GM08714 (cell line): ENCODE results near the gene ZNF423.

Source experiments
- H3K4me3 ChIP-seq: fragments of 200-500 bp; sonication (Bioruptor generic); 2 replicates; pipeline ENCODE4 v1.5.1; 2014; ENCODE audit warnings: mild to moderate bottlenecking, low read length, inconsistent platforms
- ZNF274 ChIP-seq: IDR thresholded peaks from 2 replicates; pipeline ENCODE4 v1.6.1; 2012; ENCODE audit warnings: mild to moderate bottlenecking, low read depth, low read length

ZNF423 gene

GRCh38 chr16:49592546-49593423 is 263.1 kb downstream of the ZNF423 start:
- no peak for TF ChIP-seq ZNF274
- H3K4me3 ChIP-seq = no peak overlapping the region

DNA sequence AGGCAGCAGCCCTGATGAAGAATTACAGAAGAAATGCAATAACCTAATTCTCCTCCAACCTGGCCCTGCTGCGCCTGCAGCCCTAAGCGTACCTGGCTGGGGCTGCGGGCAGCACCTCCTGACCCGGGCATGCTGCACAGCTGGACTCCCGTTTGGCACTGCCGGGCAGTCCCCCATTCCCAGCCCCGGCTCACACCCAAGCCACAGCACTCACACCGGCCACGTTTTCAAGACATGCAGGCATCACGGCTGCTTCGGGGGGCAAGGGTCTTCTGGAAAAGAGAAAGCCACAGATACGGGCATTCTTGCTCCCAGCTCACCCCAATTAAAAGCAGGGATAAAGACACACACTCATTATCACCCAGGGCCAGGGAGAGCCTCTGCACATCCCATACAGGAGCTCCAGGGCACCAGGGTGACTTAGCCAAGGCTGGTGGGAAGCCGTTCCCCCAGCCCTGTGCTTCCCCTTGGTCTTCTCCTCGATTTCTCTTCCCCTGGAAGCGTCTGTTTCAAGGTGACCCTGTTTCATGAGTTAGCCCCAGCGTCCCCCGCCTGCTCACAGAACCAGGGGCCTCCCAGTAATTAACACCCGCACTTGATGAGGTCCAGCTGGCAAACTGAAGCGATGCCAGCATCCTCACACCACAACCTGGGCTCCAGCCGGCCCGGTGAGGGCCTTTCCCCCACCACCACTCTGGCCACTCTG is 265.6 kb downstream of the ZNF423 start:
- no peak for TF ChIP-seq ZNF274
- H3K4me3 ChIP-seq = no peak overlapping the region

- TF ChIP-seq ZNF274 = no peak
- no peak overlapping the region for H3K4me3 ChIP-seq
Measured at GRCh38 chr16:49589544-49590031, 266.3 kb downstream of the ZNF423 start.

- H3K4me3 ChIP-seq = no peak overlapping the region
- no peak for TF ChIP-seq ZNF274
Measured at GRCh38 chr16:49588729-49589384, 267.1 kb downstream of the ZNF423 start.

DNA sequence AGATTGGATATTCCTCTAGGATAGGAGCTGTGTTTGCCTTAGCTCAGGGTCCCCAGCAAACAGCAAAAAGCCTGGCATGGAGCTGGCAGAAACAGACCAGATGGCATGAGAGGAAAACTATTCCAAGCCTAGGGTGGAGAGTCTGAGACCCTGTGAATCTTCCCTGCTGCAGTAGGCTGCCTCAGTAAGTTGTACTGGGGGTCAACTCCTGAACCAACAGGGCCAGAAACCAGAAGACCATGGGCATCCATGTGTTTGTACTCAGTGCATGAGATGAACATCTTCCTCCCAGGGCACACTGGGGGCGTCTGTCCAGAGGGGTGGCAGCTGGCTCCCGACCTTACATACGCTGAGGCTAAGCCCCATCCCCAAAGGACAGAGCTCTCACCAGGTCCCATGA is 267.9 kb downstream of the ZNF423 start:
- TF ChIP-seq ZNF274 = no peak
- no peak overlapping the region for H3K4me3 ChIP-seq

GRCh38 chr16:49587511-49587910 is 268.4 kb downstream of the ZNF423 start:
- no peak overlapping the region for H3K4me3 ChIP-seq
- TF ChIP-seq ZNF274 = no peak

GRCh38 chr16:49586466-49587450 is 269.2 kb downstream of the ZNF423 start:
- H3K4me3 ChIP-seq = no peak overlapping the region
- no peak for TF ChIP-seq ZNF274

- H3K4me3 ChIP-seq = no peak overlapping the region
Measured at GRCh38 chr16:49585143-49585832, 270.6 kb downstream of the ZNF423 start.

DNA sequence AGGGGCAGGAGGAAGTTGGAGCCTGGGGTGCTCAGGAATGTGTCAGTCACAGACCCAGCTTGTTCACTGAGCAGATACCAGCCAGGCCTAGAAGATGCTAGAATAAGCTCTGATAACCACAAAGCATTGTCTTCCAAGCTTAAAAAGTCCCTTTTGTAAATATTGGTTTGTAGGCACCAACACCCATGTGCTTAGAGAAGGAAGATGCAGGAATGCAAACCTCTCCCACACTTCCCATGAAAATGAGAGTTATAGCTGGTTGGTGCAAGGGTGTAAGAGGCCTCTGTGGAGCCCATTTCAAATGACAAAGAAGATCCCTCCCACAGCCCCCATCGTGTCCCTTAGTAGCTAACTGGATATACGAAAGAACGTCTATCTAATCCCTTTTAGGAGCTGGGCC is 272.0 kb downstream of the ZNF423 start:
- no peak overlapping the region for H3K4me3 ChIP-seq
- TF ChIP-seq ZNF274 = no peak

More at GRCh38 chr16:49585143-49585832, 270.6 kb downstream of the ZNF423 start:
- no peak for TF ChIP-seq ZNF274

DNA sequence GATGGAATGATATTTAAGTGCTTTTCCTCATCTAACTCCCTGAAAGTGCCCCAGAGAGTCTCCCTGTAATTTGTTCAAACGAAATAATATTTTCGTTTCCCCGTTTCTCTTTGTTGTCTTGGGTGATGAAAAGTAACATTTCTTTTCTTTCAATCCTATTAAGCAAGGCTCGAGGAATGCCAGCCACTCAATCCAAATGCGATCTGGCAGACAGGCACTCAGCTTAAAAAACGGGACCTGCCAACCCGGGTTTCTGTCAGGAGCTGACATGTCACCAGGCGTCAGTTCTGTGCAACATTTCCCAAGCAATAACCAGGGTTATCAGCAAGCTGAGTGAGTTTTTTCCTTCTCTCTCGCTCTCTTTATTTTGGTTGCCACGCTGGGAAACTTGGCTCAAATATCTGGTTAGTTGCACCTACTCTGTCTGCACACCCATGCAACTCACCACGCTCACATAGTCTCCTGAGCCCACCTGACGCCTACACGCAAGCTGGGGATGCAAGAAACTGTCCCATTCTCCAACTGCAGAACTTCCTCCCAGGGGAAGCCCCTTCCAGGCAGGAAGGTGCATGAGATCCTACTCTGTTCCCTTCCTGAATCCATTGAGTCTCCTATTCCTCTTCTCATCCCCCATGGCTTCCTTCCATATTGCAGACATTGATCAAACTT is 274.1 kb downstream of the ZNF423 start:
- no peak for TF ChIP-seq ZNF274
- H3K4me3 ChIP-seq = no peak overlapping the region

DNA sequence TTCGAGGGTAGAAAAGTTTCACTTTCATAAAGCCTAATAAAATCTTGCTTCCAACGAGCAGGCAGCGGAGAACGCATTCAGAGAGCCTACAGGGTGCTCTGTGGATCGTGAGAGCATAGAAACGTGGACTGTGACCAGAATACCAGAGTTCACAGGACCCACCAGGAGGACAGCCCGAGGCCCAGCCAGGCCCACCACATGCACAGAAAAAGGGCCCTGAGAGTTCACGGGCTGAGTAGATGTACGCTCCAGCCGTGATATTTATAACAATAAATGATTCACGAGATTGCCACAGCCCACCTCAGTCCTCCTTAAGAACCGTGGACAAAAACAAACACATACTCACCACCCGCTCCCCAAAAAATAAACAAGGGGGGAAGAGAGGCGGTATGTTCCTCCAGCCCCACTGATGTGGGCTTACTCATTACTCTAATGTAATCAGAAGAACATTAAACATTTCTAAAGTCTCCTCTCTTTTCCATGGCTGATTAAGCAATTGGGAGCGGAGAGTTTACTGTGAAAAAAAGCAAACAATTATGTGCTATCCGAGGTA is 275.1 kb downstream of the ZNF423 start:
- no peak overlapping the region for H3K4me3 ChIP-seq
- TF ChIP-seq ZNF274 = no peak

DNA sequence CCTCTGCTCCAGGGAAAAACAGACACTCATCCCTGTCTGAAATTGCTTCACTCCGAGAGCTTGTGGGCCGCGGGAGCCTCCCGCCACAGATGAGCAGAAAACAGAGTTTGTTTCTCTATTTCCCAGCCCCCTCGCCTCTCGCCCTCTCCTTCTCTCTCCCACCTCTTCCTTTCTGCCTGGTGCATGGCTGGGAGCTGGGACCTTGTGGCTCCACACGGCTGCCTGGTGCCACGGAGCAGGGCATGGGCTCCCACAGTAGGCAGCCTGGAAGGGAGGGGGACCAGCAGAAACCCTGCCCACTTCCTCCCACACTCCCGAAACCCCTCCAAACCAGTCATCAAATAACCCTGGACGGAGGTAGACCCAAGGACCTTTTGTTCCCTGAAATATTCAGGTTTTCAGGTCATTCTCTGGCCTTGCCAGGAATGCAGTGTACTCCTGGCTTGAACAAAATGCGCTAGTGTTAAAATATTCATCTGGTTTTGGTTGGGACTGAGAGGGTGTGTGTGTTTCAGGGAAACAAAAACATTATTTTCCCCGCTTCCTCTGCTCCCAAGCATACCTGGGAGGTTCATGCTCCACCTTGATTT is 277.4 kb downstream of the ZNF423 start:
- no peak overlapping the region for H3K4me3 ChIP-seq
- no peak for TF ChIP-seq ZNF274
